Prostate gland (tissue), 2 donors: ENCODE measurements around the gene EIF3L. TPM values are rescaled to one million over a fixed set of nuclear protein-coding genes. Genes with fewer than 3 reads are reported as not detected.

ENCODE experiments used
- DNase-seq: peaks from one replicate; pipeline ENCODE4 v3.0.0-alpha.2; 2019; ENCODE audit warnings: low spot score
- H3K27ac ChIP-seq, 2 donors: fragments of 200-600 bp; sonication (generic); 2 replicates each; pipeline ENCODE4 v1.5.1; 2017 to 2019
- H3K27me3 ChIP-seq: fragments of 200-600 bp; sonication (generic); replicated peaks from 2 replicates; pipeline ENCODE4 v1.5.1; 2019; ENCODE audit not compliant: insufficient read depth
- H3K36me3 ChIP-seq, 2 donors: fragments of 200-600 bp; sonication (generic); 1 replicate in 1 of 2; 2 replicates in 1 of 2; pipeline versions ENCODE4 v1.5.1 to v1.8.1; 2017 to 2019
- H3K4me1 ChIP-seq: fragments of 200-600 bp; sonication (generic); replicated peaks from 2 replicates; pipeline ENCODE4 v1.5.1; 2019
- H3K4me3 ChIP-seq, 2 donors: fragments of 200-600 bp; sonication (generic); 2 replicates each; pipeline ENCODE4 v1.5.1; 2017 to 2019
- H3K9me3 ChIP-seq: fragments of 200-600 bp; sonication (generic); 2 replicates; pipeline ENCODE4 v1.5.1; 2017
- POLR2A ChIP-seq: fragments of 450-650 bp; IDR thresholded peaks from one replicate; pipeline ENCODE4 v1.6.1; 2016; ENCODE audit warnings: antibody characterized with exemption, mild to moderate bottlenecking
- POLR2AphosphoS5 ChIP-seq: sonication (generic); formaldehyde crosslinking; IDR thresholded peaks from one replicate; pipeline ENCODE4 v1.6.1; 2017; ENCODE audit warnings: antibody characterized with exemption
- WGBS: methylation state at CpG from one replicate; pipeline ENCODE4 v1.1.5; 2018; 5-methylcytosine and 5-hydroxymethylcytosine counted together
- intact Hi-C: fragments of 100-400 bp; cut with DNase I; formaldehyde crosslinking; loops from one replicate; pipeline ENCODE4 v1.14.2; 2022
- total RNA-seq, 2 donors: library from RNA; depleted of rRNA; stranded (reverse); fragments of >200 nt; gene quantifications; one replicate each; pipeline ENCODE4 v1.1.0, GENCODE V29; 2016
- TF ChIP-seq, protein P1 (sequence below), 4 experiments: fragments of 200-600 bp in 2 of 4; fragments of 450-650 bp in 2 of 4; sonication (generic) in 2 of 4; IDR thresholded peaks; 1 replicate in 3 of 4; 2 replicates in 1 of 4; pipeline ENCODE4 v1.5.1; 2016 to 2019; ENCODE audit warnings: antibody characterized with exemption in 4 of 4, mild to moderate bottlenecking in 2 of 4, moderate library complexity in 2 of 4

EIF3L gene
- total RNA-seq, 2 donors from 2014 or later = 385 to 501 TPM

DNA sequence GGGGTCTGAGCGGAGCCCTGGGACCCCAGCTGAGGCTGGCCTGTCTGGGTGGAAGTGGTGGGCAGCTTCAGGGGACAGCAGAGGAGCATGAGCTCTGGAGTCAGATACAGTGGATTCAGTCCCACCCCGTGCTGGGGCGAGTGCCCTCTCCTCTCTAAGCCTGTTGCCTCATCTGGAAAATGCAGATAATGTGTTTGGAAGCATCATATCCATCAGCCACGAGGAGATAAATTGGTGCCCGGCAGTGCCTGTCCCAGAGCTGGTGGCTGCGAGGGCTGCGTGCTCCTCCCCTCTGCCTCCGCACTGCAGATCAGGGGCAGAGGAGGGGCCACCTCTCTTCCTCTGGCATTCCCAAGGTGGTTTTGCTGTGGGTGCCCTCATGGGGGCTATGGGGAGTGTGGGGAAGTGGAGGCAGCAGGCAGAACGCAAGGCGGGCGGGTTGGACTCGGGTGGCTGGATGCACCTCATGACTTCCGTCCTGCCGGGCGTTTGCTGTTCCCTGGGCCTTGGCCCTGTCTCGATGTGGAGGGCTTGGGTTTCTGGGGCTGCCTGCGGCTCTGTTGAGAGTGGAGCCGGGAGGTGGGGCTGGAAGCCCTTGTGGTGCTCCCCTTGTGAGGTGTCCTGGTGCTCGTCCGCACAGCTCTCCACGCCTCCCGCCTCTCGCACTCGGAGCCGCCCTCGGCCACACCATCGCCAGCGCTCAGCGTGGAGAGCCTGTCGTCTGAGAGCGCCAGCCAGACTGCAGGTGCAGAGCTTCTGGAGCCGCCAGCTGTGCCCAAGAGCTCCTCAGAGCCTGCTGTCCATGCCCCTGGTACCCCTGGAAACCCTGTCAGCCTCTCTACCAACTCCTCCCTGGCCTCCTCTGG lies 77.8 kb downstream of the EIF3L start:
- Histone ChIP-seq H3K4me1 (peaks cover 3% of the 10 kb centered on the region), H3K27me3 (no peaks in the 10 kb centered on the region), H3K9me3 (no peaks in the 10 kb centered on the region), H3K27ac (no peak overlapping the region), H3K4me3 (no peak overlapping the region), H3K36me3 (peaks cover 0 to 20% of the 10 kb centered on the region in 2 donors)
- no peak for DNase-seq
- intact Hi-C loops = no loop called here
- 89% methylated on average over 32 of the region's 32 CpGs for WGBS
- TF ChIP-seq POLR2A = no peak
- TF ChIP-seq POLR2AphosphoS5 = no peak
- TF ChIP-seq, protein P1, sequence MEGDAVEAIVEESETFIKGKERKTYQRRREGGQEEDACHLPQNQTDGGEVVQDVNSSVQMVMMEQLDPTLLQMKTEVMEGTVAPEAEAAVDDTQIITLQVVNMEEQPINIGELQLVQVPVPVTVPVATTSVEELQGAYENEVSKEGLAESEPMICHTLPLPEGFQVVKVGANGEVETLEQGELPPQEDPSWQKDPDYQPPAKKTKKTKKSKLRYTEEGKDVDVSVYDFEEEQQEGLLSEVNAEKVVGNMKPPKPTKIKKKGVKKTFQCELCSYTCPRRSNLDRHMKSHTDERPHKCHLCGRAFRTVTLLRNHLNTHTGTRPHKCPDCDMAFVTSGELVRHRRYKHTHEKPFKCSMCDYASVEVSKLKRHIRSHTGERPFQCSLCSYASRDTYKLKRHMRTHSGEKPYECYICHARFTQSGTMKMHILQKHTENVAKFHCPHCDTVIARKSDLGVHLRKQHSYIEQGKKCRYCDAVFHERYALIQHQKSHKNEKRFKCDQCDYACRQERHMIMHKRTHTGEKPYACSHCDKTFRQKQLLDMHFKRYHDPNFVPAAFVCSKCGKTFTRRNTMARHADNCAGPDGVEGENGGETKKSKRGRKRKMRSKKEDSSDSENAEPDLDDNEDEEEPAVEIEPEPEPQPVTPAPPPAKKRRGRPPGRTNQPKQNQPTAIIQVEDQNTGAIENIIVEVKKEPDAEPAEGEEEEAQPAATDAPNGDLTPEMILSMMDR (IDR thresholded peaks at IDR 0.05) = no peak

DNA sequence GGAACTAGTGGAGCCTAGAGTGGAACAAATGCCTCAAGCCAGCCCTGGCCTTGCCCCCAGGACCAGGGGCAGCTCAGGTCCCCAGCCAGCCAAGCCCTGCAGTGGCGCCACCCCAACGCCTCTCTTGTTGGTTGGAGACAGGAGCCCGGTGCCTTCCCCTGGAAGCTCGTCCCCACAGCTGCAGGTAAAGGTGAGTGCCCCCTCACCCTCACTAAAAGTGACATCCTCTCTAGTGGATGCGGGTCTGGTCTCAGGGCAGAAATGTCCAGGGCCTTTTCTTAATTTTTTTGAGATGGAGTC lies 78.4 kb downstream of the EIF3L start:
- intact Hi-C loops = no loop called here
- H3K27ac ChIP-seq = no peak overlapping the region

DNA sequence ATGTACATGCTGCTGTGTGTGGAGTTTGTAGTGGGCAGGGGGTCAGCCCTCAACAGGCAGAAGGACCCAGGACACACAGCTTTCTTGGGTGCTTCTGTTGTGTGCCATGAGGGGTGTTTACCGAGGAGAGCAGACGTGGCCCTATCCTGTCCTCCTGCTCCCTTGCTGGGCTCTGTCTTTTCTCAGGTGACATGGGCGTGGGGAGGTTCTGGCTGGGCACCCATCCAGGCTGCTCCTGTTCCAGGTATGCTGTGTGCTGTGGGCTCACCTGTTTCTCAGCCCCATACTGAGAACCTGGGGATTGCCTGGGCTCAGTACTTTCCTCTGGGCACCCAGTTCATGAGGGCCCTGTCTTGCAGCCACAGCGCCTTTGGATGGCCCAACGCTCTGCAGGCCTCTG lies 80.2 kb downstream of the EIF3L start:
- Histone ChIP-seq H3K9me3 (no peaks in the 10 kb centered on the region), H3K4me3 (no peak overlapping the region), H3K27me3 (no peaks in the 10 kb centered on the region), H3K27ac (peak overlapping the region in 1 of 2 donors; percentile 48), H3K36me3 (peaks cover 0 to 20% of the 10 kb centered on the region in 2 donors), H3K4me1 (peaks cover 17% of the 10 kb centered on the region)
- intact Hi-C loops = no loop called here
- DNase-seq = peak; percentile 78
- 63% methylated on average over 5 of the region's 5 CpGs for WGBS
- TF ChIP-seq, protein P1 (IDR thresholded peaks at IDR 0.05) = no peak
- no peak for TF ChIP-seq POLR2A
- peak; percentile 44 for TF ChIP-seq POLR2AphosphoS5

More for the DNA sequence above, 78.4 kb downstream of the EIF3L start:
- Histone ChIP-seq H3K4me1 (peaks cover 3% of the 10 kb centered on the region), H3K36me3 (peaks cover 0 to 20% of the 10 kb centered on the region in 2 donors), H3K4me3 (no peak overlapping the region), H3K27me3 (no peaks in the 10 kb centered on the region), H3K9me3 (no peaks in the 10 kb centered on the region)
- no peak for DNase-seq
- no peak for TF ChIP-seq POLR2AphosphoS5
- whole genome bisulfite sequencing = 96% methylated on average over 5 of the region's 5 CpGs

DNA sequence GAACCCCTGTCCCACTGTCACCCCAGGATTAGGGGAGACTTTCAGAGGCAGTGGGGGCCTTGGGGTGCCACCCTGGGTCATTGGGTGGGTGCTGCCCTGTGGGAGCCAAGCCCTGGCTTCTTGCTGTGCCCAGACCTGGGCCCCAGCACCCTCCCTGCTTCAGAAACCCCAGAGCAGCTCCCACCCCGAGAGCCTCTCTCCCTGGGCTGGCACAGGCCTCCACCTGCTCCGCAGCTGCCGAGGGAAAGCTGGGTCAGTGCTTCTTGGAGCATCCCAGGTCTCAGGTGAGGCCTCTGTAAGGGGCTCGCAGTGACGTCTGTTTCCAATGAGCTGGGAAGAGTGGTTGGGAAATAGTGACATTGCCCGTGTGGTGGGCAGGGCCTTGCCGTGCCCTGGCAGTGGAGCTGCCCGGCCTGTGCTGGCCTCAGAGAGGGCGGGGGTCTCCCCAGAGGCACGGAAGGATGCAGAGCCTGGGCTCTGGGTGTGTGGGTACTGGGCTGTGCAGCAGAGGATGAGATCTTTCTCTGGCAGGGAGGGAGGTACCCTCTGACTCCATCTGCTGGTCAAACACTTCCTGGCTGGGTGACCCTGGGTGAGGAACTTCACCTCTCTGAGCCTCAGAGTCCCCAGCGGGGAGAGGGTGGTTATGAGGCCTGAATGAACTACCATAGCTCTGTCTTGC lies 81.2 kb downstream of the EIF3L start:
- Histone ChIP-seq H3K4me1 (peaks cover 17% of the 10 kb centered on the region), H3K9me3 (no peaks in the 10 kb centered on the region), H3K4me3 (no peak overlapping the region), H3K27me3 (no peaks in the 10 kb centered on the region), H3K27ac (peak overlapping the region in 1 of 2 donors; percentile 48), H3K36me3 (peaks cover 0 to 20% of the 10 kb centered on the region in 2 donors)
- WGBS = 64% methylated on average over 11 of the region's 11 CpGs
- no peak for TF ChIP-seq POLR2A
- TF ChIP-seq, protein P1 (IDR thresholded peaks at IDR 0.05) = peak in 3 of 4 experiments; percentile 14 to 38 (median 37)
- intact Hi-C loops = no loop called here
- no peak for DNase-seq

DNA sequence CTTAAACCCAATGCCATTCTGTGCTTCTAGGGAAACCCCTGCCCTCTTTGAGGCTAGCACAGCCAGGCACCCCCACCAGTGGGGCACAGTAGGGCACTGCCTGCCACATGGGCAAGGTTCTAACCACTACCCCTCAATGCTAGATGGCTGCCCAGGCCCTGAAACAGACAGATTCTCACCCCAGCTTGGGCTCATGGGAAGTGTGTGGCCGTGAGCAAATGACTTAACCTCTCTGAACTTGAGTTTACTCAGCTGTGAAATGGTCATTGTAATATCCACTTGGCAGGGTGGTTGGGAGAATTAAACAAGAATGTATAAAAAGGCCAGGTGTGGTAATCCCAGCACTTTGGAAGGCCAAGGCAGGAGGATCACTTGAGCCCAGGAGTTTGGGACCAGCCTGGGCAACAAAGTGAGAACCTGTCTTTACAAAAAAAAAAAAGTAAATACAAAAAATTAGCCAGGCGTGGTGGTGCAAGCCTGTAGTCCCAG lies 81.8 kb downstream of the EIF3L start:
- H3K4me1 ChIP-seq = peaks cover 17% of the 10 kb centered on the region
- H3K9me3 ChIP-seq = no peaks in the 10 kb centered on the region
- peaks cover 0 to 15% of the 10 kb centered on the region in 2 donors for H3K36me3 ChIP-seq
- H3K27ac ChIP-seq = no peak overlapping the region
- WGBS = 67% methylated on average over 2 of the region's 2 CpGs
- H3K4me3 ChIP-seq = no peak overlapping the region
- intact Hi-C loops = no loop called here
- TF ChIP-seq, protein P1 (IDR thresholded peaks at IDR 0.05) = no peak
- DNase-seq = no peak
- H3K27me3 ChIP-seq = no peaks in the 10 kb centered on the region
